Measurements from ENCODE around the gene KIAA1217.

KIAA1217 gene

GRCh38 chr10:24407928-24408327 is 199.0 kb downstream of the KIAA1217 start:
- DNase-seq (ENCODE audit: low spot score), result no peak

- DNase-seq (ENCODE audit: low spot score), result no peak
Observed at GRCh38 chr10:24408365-24408764, 199.4 kb downstream of the KIAA1217 start.

- no peak for DNase-seq (ENCODE audit: low spot score)
Observed at GRCh38 chr10:24414597-24414996, 205.7 kb downstream of the KIAA1217 start.

DNA sequence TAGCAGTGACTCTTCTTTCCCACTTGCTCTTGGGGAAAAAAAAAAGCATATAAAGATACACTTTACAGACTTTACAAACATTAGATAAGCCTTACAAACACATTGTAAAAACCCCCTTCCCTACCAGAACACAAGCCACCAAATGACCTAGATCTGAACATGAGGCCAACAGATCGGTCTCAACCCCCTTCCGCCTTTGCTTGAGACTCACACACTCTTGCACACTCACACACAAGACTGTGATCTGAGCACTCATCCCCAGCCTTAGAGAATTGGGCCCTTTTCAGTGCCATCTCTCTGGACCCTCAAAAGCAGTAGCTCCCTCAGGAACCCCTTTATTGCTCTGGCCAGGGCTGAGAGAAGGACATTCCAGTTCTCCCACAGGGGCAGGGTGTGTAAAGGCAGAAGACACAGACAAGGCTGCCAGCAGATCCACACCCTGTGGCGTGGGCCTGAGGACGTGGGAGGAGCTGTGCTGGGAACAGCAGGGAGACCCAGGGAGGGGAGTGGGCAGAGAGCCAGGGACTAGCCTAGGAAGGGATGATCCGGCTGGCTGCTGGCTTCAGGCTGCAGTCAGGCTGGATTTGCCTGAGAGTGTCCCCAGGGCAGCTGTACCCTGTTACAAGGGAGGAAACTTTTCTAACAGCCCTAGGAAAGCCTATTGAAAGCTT is 206.7 kb downstream of the KIAA1217 start:
- DNase-seq (ENCODE audit: low spot score), result no peak

- no peak for DNase-seq (ENCODE audit: low spot score)
Observed at GRCh38 chr10:24416248-24416647, 207.3 kb downstream of the KIAA1217 start.

DNA sequence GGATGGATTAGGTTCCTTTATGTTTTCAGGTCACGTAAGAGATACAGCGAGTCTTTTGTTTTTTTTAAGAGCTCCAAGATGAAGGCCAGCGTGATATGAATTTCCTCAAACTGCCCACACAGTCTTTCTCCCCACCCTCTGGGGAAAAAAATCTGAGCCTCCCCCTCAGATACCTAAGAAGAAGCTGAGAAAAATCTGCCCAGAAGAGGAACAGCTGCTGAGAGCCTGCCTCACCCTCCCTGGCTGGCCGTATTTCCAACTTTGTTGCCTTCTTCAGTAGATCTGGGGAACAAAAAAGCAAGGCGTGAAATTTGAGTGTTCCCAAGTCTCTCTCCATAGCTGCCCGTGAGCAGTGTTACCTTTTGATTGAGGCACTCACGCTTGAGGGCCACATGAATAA is 208.1 kb downstream of the KIAA1217 start:
- DNase-seq (ENCODE audit: low spot score), result no peak

- DNase-seq (ENCODE audit: low spot score), result no peak
Observed at GRCh38 chr10:24418532-24418931, 209.6 kb downstream of the KIAA1217 start.

- no peak for DNase-seq (ENCODE audit: low spot score)
Observed at GRCh38 chr10:24419066-24419465, 210.1 kb downstream of the KIAA1217 start.

DNA sequence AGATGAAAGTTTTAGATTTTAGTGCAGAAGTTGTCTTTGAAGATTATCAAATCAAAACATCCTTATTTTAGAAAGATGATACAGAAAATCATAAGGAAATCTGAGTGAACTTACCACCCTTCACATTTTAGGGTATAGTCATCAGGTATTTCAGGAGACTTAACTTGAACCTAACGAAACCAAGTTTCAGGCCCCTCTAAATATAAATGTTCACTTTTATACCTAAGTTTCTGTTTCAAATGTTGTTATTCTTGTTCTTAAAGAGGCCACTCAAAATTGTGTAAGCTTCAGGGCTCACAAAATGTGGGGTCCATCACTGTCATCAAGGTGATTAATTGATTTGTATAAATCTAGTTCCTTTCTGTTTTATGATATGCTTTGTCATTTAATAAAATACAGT is 216.2 kb downstream of the KIAA1217 start:
- DNase-seq (ENCODE audit: low spot score), result no peak

DNA sequence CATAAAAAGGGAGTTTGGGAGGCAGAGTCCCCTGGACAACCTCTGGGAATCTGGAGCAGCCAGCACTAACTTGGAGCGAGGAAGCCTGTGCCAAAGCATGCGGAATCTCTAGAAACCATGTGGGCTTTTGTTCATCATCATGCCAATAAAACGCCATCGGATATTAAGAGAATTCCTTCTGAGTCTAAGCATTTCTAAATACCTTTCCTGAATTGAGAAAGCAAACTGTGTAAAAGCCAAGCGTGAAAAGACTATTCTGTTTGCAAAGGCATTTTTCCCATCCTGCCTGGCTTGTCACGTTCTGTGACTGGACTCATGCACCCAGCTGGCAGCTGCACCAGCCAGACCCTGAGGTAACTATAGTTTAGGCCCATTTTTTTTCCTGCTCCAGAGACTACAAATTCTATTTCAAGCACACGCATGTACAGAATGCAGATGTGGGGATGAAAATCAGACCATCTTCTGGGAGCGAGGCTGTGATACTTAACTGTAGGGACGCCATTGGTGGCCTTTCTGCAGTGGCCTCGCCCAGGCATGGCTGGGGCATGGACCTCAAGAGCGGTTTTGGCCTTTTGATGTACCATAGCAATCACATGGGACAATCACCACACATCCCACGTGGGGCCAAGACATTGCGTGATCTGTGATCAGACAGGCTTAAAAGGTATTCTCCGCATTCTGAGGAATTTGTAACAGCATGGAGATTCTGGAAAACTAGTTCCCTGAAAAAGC is 218.9 kb downstream of the KIAA1217 start:
- no peak for DNase-seq (ENCODE audit: low spot score)

GRCh38 chr10:24428410-24428782 is 219.5 kb downstream of the KIAA1217 start:
- no peak for DNase-seq (ENCODE audit: low spot score)

DNA sequence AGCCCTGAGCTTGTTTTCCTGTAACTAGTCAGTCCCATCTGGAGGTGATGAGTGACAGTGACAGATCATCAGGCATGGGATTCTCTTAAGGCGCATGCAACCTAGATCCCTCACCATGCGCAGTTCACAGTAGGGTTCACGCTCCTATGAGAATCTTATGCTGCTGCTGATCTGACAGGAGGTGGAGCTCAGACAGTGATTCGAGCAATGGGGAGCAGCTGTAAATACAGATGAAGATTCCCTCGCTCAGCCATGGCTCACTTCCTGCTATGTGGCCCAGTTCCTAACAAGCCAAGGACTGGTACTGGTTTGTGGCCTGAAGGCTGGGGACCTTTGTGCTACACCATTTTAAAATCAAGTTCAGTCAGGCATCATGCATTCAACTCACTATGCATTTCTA is 221.7 kb downstream of the KIAA1217 start:
- DNase-seq (ENCODE audit: low spot score), result no peak

GRCh38 chr10:24432478-24433416 is 223.8 kb downstream of the KIAA1217 start:
- no peak for DNase-seq (ENCODE audit: low spot score)

DNA sequence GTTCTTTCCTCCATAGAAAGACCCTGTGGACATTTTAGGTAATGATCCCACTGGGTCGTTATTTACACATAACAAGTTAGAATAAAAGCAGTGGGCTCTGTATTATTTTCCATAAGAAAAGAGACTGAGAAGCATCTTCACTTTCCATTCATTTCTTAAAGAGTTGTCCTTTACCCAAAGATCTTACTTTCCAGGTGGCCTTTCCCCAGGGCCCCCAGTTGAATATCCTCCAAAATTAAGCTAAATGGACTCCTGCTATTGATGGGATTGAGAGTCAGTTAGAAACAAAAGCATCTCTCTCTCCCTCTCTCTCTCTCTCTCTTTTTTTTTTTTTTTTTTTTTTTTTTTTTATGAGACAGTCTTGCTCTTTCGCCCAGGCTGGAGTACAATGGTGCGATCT is 224.8 kb downstream of the KIAA1217 start:
- DNase-seq (ENCODE audit: low spot score), result no peak

DNA sequence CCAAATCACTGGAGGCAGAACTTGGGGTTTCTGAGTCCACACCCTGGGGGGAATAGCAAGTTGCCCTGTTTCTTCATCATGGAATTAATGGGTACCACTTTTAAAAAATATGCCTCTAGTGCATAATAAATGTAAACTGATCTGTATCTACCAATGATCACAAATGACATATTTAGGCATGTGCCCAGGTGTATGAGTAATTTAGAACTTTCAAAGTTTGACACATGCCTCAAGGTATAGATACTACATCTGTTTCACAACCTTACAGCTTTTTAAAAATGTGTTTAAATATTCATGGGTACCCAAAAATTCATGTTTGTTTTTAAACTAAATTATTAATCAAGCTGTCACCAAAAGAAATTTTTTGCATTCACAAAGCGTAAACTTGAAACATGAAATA is 226.0 kb downstream of the KIAA1217 start:
- no peak for DNase-seq (ENCODE audit: low spot score)

- no peak for DNase-seq (ENCODE audit: low spot score)
Observed at GRCh38 chr10:24435374-24435773, 226.4 kb downstream of the KIAA1217 start.

GRCh38 chr10:24437302-24437701 is 228.4 kb downstream of the KIAA1217 start:
- DNase-seq (ENCODE audit: low spot score), result no peak

DNA sequence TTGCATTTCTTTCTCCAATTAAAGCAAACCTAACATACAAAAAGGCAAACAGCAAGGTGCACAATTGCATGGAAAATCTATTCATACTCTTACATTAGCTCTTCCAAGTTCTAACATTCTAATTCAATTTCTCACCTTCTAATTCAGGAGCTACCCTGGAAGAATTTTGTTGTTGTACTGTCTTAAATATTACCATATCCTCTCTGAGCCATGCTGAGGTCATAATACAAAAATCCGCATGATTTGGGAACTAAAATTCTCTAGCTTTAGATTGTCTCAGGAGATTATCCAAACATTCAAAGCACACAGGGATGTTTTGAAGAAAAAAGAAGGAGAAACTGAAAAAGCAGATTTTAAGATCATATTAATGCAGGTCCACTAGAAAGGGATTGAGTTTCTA is 229.9 kb downstream of the KIAA1217 start:
- no peak for DNase-seq (ENCODE audit: low spot score)

DNA sequence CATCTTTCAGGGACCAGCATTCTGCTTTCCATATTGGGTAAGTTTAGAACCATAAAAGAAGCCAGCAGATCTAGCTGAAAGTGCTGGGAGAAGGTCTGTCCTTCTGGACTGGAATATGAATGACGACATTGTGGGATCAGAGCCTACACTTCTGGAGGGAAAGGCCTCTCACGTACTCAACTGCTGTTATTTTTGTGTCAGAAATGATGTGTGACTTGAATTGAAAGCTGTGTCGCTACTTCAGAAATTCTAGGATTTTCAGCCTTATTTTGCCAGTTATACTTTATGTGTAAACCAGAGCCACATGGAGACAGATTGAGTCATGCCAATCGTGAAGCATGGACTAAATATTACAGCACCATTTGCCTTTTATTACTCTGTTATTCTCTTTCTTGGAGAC is 231.0 kb downstream of the KIAA1217 start:
- no peak for DNase-seq (ENCODE audit: low spot score)

DNA sequence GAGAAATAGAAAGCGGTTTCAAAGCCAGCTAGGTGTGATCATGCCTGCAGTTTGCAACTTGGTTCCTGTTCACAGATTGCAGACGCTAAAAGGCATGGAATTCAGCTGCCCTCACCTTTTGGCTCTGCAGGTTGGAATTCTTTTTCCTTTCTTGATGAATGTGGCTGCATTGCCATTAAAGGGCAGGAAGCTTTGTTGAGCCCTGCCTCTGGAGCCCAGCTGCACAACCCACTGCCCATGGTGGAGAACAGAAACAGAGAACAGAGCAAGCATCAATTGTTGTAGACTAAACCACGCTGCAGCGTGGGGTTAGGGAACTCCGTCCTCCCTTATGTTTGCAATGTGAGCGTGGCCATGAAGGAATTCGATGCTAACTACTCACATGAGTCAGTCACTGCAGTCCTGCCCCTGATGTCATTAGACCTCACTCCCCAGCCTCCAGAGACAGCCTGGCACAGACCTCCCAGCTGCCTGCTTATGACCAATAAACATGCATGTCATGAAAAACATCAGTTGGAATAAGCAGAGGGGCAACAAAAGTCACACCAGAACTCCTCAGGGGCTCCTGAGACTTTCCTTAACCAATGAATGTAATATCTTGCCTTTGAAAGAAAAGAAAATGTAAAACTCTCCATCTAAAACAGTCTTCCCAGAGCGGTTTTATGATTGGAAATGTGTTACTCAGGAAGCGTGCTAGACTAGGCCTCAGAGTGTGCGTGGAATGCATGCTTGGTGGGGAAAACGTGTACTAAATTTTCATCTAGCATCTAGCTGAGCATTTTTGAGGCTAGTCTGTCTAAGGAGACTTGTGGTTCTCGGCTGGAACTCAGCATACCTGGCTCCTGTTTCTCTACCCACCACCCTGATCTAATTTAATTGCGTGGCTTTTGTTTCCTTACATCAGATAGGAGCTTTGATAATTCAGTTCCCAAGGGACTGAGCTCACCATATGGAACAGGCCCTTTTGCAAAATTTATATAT is 232.2 kb downstream of the KIAA1217 start:
- no peak for DNase-seq (ENCODE audit: low spot score)

- no peak for DNase-seq (ENCODE audit: low spot score)
Observed at GRCh38 chr10:24442234-24442633, 233.3 kb downstream of the KIAA1217 start.

All from CD4-positive, alpha-beta T cell treated with Interleukin-6 at 100 ng/mL for 8 hours (primary cell).